Measurements from ENCODE around the gene AKAP9.

Gene AKAP9

GRCh38 chr7:92043637-92044036 is 103.0 kb downstream of the AKAP9 start:
- Mint-ChIP-seq H3K4me3 (no peak overlapping the region), H3K27ac (no peak overlapping the region), H3K4me1 (ENCODE audit: low read depth) (no peaks in the 10 kb centered on the region), H3K9me3 (no peaks in the 10 kb centered on the region), H3K27me3 (no peaks in the 10 kb centered on the region), H3K36me3 (ENCODE audit: low read depth) (peaks cover 56% of the 10 kb centered on the region)
- intact Hi-C loops (cut with micrococcal nuclease): no loop called here

- H3K27ac Mint-ChIP-seq: no peak overlapping the region
- no peaks in the 10 kb centered on the region for H3K9me3 Mint-ChIP-seq
- H3K4me3 Mint-ChIP-seq: no peak overlapping the region
- H3K4me1 Mint-ChIP-seq (ENCODE audit: low read depth): no peaks in the 10 kb centered on the region
- no peaks in the 10 kb centered on the region for H3K27me3 Mint-ChIP-seq
- peaks cover 57% of the 10 kb centered on the region for H3K36me3 Mint-ChIP-seq (ENCODE audit: low read depth)
- intact Hi-C loops (cut with micrococcal nuclease): no loop called here
Measured at GRCh38 chr7:92044148-92044547, 103.5 kb downstream of the AKAP9 start.

- intact Hi-C loops (cut with micrococcal nuclease): no loop called here
- no peaks in the 10 kb centered on the region for H3K9me3 Mint-ChIP-seq
- no peak overlapping the region for H3K27ac Mint-ChIP-seq
- H3K4me3 Mint-ChIP-seq: no peak overlapping the region
- H3K27me3 Mint-ChIP-seq: no peaks in the 10 kb centered on the region
- H3K36me3 Mint-ChIP-seq (ENCODE audit: low read depth): peaks cover 65% of the 10 kb centered on the region
- no peaks in the 10 kb centered on the region for H3K4me1 Mint-ChIP-seq (ENCODE audit: low read depth)
Measured at GRCh38 chr7:92044940-92045339, 104.3 kb downstream of the AKAP9 start.

GRCh38 chr7:92051655-92052054 is 111.0 kb downstream of the AKAP9 start:
- Mint-ChIP-seq H3K36me3 (ENCODE audit: low read depth) (peaks cover 38% of the 10 kb centered on the region), H3K9me3 (no peaks in the 10 kb centered on the region), H3K27me3 (no peaks in the 10 kb centered on the region), H3K4me3 (no peak overlapping the region), H3K27ac (no peak overlapping the region), H3K4me1 (ENCODE audit: low read depth) (peaks cover 4% of the 10 kb centered on the region)
- intact Hi-C loops (cut with micrococcal nuclease): no loop called here

GRCh38 chr7:92052159-92052558 is 111.5 kb downstream of the AKAP9 start:
- Mint-ChIP-seq H3K27ac (no peak overlapping the region), H3K4me3 (no peak overlapping the region), H3K27me3 (no peaks in the 10 kb centered on the region), H3K4me1 (ENCODE audit: low read depth) (peaks cover 4% of the 10 kb centered on the region), H3K36me3 (ENCODE audit: low read depth) (peaks cover 33% of the 10 kb centered on the region), H3K9me3 (no peaks in the 10 kb centered on the region)
- intact Hi-C loops (cut with micrococcal nuclease): no loop called here

- H3K27me3 Mint-ChIP-seq: no peaks in the 10 kb centered on the region
Measured at GRCh38 chr7:92052684-92053083, 112.0 kb downstream of the AKAP9 start.

DNA sequence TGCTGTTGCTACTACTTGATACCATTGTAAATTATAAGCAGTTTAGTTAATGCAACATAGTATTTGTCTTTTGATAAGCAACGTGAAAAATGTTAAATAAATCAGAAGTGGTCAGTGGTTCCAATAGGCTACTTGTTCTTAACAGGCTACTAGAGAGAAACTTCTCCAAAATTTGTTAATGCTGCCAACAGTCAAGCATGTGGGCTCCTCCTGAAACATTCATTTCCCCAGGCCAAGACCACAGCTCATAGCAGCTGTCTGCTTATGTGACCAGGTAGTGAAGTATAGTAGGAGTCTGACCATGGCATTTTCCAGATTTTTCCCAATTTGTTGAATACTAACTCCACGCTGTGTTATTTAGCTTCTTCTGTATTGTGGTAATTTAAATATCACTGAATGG is 112.7 kb downstream of the AKAP9 start:
- H3K4me1 Mint-ChIP-seq (ENCODE audit: low read depth): peaks cover 4% of the 10 kb centered on the region
- no peak overlapping the region for H3K4me3 Mint-ChIP-seq
- H3K36me3 Mint-ChIP-seq (ENCODE audit: low read depth): peaks cover 31% of the 10 kb centered on the region
- intact Hi-C loops (cut with micrococcal nuclease): no loop called here
- no peaks in the 10 kb centered on the region for H3K9me3 Mint-ChIP-seq
- no peak overlapping the region for H3K27ac Mint-ChIP-seq
- H3K27me3 Mint-ChIP-seq: no peaks in the 10 kb centered on the region

More at GRCh38 chr7:92052684-92053083, 112.0 kb downstream of the AKAP9 start:
- Mint-ChIP-seq H3K27ac (no peak overlapping the region), H3K4me3 (no peak overlapping the region), H3K36me3 (ENCODE audit: low read depth) (peaks cover 31% of the 10 kb centered on the region), H3K9me3 (no peaks in the 10 kb centered on the region), H3K4me1 (ENCODE audit: low read depth) (peaks cover 4% of the 10 kb centered on the region)
- intact Hi-C loops (cut with micrococcal nuclease): no loop called here

- Mint-ChIP-seq H3K36me3 (ENCODE audit: low read depth) (peaks cover under 1% of the 10 kb centered on the region), H3K27ac (no peak overlapping the region), H3K4me3 (no peak overlapping the region), H3K27me3 (no peaks in the 10 kb centered on the region), H3K4me1 (ENCODE audit: low read depth) (peaks cover 8% of the 10 kb centered on the region), H3K9me3 (no peaks in the 10 kb centered on the region)
- intact Hi-C loops (cut with micrococcal nuclease): no loop called here
Measured at GRCh38 chr7:92056286-92056685, 115.6 kb downstream of the AKAP9 start.

GRCh38 chr7:92057375-92057774 is 116.7 kb downstream of the AKAP9 start:
- H3K4me1 Mint-ChIP-seq (ENCODE audit: low read depth): peaks cover 6% of the 10 kb centered on the region

DNA sequence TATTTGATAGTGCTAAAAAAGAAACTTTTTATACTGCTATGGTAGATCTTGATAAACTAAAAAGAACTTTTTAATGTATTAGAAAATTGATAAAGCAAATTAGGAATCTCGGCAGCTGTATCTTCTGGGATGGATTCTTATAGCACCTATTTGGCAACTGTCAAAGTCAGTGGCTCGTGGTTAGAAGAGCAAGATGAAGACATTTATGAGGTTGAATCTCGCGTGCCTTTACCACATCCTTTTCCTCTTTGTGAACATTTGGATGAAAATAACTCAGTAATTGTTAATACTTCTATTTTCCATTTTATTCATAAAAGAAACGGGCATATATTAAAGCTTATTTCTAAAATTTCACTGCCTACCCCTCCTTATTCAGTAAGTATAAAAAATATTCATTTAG is 117.4 kb downstream of the AKAP9 start:
- H3K9me3 Mint-ChIP-seq: no peaks in the 10 kb centered on the region
- H3K4me3 Mint-ChIP-seq: no peak overlapping the region
- peaks cover 9% of the 10 kb centered on the region for H3K36me3 Mint-ChIP-seq (ENCODE audit: low read depth)
- peaks cover 11% of the 10 kb centered on the region for H3K4me1 Mint-ChIP-seq (ENCODE audit: low read depth)
- no peaks in the 10 kb centered on the region for H3K27me3 Mint-ChIP-seq
- H3K27ac Mint-ChIP-seq: peak overlapping the region; percentile 45
- intact Hi-C loops (cut with micrococcal nuclease): no loop called here

More at GRCh38 chr7:92057375-92057774, 116.7 kb downstream of the AKAP9 start:
- intact Hi-C loops (cut with micrococcal nuclease): no loop called here
- Mint-ChIP-seq H3K36me3 (ENCODE audit: low read depth) (peaks cover 4% of the 10 kb centered on the region), H3K4me3 (no peak overlapping the region), H3K27me3 (no peaks in the 10 kb centered on the region), H3K27ac (peak overlapping the region; percentile 45), H3K9me3 (no peaks in the 10 kb centered on the region)

DNA sequence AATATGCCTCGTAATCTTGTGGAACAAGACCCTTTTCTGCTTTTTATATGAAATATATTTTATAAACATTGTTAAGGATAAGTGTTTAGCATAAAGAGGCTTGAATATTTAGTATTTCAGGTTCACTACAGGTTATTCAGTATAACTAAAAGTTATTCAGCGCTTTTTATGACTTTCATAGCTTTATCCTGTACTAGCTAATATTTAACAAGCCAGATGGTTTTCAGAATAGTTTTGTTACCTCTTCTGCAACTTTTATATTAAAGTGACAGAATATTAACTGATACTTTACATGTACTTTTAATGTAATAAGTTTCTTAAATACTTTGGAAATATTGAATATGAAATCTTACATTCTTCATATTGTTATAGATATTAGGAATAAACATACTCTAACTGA is 118.2 kb downstream of the AKAP9 start:
- H3K27ac Mint-ChIP-seq: no peak overlapping the region
- no peak overlapping the region for H3K4me3 Mint-ChIP-seq
- H3K27me3 Mint-ChIP-seq: no peaks in the 10 kb centered on the region
- peaks cover 18% of the 10 kb centered on the region for H3K36me3 Mint-ChIP-seq (ENCODE audit: low read depth)
- H3K4me1 Mint-ChIP-seq (ENCODE audit: low read depth): peaks cover 11% of the 10 kb centered on the region
- H3K9me3 Mint-ChIP-seq: no peaks in the 10 kb centered on the region
- intact Hi-C loops (cut with micrococcal nuclease): no loop called here

- peaks cover 18% of the 10 kb centered on the region for H3K36me3 Mint-ChIP-seq (ENCODE audit: low read depth)
- H3K4me3 Mint-ChIP-seq: no peak overlapping the region
- intact Hi-C loops (cut with micrococcal nuclease): no loop called here
- H3K9me3 Mint-ChIP-seq: no peaks in the 10 kb centered on the region
- peak overlapping the region; percentile 51 for H3K27ac Mint-ChIP-seq
- peaks cover 11% of the 10 kb centered on the region for H3K4me1 Mint-ChIP-seq (ENCODE audit: low read depth)
- H3K27me3 Mint-ChIP-seq: no peaks in the 10 kb centered on the region
Measured at GRCh38 chr7:92061154-92061553, 120.5 kb downstream of the AKAP9 start.

DNA sequence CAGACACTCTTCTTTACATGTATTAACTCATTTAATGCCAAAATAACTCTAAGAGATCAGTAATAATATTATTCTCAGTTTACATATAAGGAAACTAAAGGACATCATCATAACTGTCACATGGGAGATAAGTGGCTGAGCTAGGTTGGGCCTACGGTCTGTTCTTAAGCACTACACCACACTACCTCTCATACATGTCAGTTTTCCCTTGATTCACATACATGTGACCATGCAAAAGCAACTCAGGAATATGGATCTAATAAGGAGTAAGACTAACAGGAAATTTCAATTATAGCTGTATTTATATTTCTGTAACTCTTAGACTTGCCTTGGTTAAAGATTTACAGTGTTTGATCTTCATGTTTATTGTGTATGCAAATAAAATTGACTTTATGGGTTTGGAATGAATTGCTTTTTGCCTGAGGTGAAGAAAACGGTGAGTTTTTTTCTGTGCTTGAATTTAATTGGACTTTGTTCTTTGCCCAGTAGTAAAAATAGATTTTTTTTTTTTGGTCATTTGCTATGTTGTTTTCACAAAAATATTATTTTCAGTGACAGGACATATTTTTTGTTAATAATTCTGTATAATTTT is 123.9 kb downstream of the AKAP9 start:
- Mint-ChIP-seq H3K4me1 (ENCODE audit: low read depth) (peaks cover 11% of the 10 kb centered on the region), H3K27ac (no peak overlapping the region), H3K4me3 (no peak overlapping the region), H3K36me3 (ENCODE audit: low read depth) (peaks cover 43% of the 10 kb centered on the region), H3K27me3 (no peaks in the 10 kb centered on the region), H3K9me3 (no peaks in the 10 kb centered on the region)
- intact Hi-C loops (cut with micrococcal nuclease): no loop called here

GRCh38 chr7:92071032-92071431 is 130.4 kb downstream of the AKAP9 start:
- Mint-ChIP-seq H3K27me3 (no peaks in the 10 kb centered on the region), H3K4me3 (no peak overlapping the region), H3K36me3 (ENCODE audit: low read depth) (peaks cover 70% of the 10 kb centered on the region), H3K4me1 (ENCODE audit: low read depth) (no peaks in the 10 kb centered on the region), H3K9me3 (no peaks in the 10 kb centered on the region), H3K27ac (no peak overlapping the region)
- intact Hi-C loops (cut with micrococcal nuclease): no loop called here

GRCh38 chr7:92072121-92072520 is 131.5 kb downstream of the AKAP9 start:
- no peaks in the 10 kb centered on the region for H3K27me3 Mint-ChIP-seq
- no peaks in the 10 kb centered on the region for H3K9me3 Mint-ChIP-seq
- no peaks in the 10 kb centered on the region for H3K4me1 Mint-ChIP-seq (ENCODE audit: low read depth)
- H3K36me3 Mint-ChIP-seq (ENCODE audit: low read depth): peaks cover 63% of the 10 kb centered on the region
- H3K4me3 Mint-ChIP-seq: no peak overlapping the region
- H3K27ac Mint-ChIP-seq: no peak overlapping the region
- intact Hi-C loops (cut with micrococcal nuclease): no loop called here
